KMS-11 (cell line): ENCODE data around the gene NEDD1.

ENCODE experiments used
- H2AFZ ChIP-seq: fragments of 200-600 bp; sonication (generic); 2 replicates; pipeline ENCODE4 v1.6.1; 2016; ENCODE audit warnings: antibody characterized with exemption, mixed run types, low read depth
- H3K27ac ChIP-seq: fragments of 200-600 bp; sonication (generic); 2 replicates; pipeline ENCODE4 v1.6.1; 2016; ENCODE audit warnings: mild to moderate bottlenecking, mixed run types
- H3K27me3 ChIP-seq: fragments of 200-600 bp; sonication (generic); 2 replicates; pipeline ENCODE4 v1.6.1; 2017; ENCODE audit warnings: mild to moderate bottlenecking, low read depth, mixed run types, moderate library complexity; ENCODE audit not compliant: insufficient read depth
- H3K36me3 ChIP-seq: fragments of 200-600 bp; sonication (generic); 2 replicates; pipeline ENCODE4 v1.6.1; 2017; ENCODE audit warnings: mild to moderate bottlenecking, mixed run types; ENCODE audit not compliant: insufficient read depth
- H3K4me1 ChIP-seq: fragments of 200-600 bp; sonication (generic); 2 replicates; pipeline ENCODE4 v1.6.1; 2016; ENCODE audit warnings: mild to moderate bottlenecking, low read depth, mixed run types; ENCODE audit not compliant: poor library complexity, severe bottlenecking
- H3K4me2 ChIP-seq: fragments of 200-600 bp; sonication (generic); 2 replicates; pipeline ENCODE4 v1.7.0; 2016; ENCODE audit warnings: mild to moderate bottlenecking, mixed run types
- H3K4me3 ChIP-seq: fragments of 200-600 bp; sonication (generic); IDR thresholded peaks from 2 replicates; pipeline ENCODE4 v1.6.1; 2017; ENCODE audit warnings: low read depth, low read length, mixed read lengths; ENCODE audit not compliant: insufficient read depth
- H3K79me2 ChIP-seq: fragments of 200-600 bp; sonication (generic); 2 replicates; pipeline ENCODE4 v1.6.1; 2016; ENCODE audit warnings: low read depth, mixed run types; ENCODE audit not compliant: insufficient read depth
- H3K9ac ChIP-seq: fragments of 200-600 bp; sonication (generic); 2 replicates; pipeline ENCODE4 v1.6.1; 2016; ENCODE audit warnings: mild to moderate bottlenecking, mixed run types
- H4K20me1 ChIP-seq: fragments of 200-600 bp; sonication (generic); 2 replicates; pipeline ENCODE4 v1.6.1; 2016; ENCODE audit warnings: mild to moderate bottlenecking, mixed run types; ENCODE audit not compliant: insufficient read depth
- CTCF ChIP-seq: fragments of 200-600 bp; sonication (generic); conservative IDR thresholded peaks from 2 replicates; pipeline ENCODE4 v1.6.1; 2017; ENCODE audit warnings: low read depth, mild to moderate bottlenecking, antibody characterized with exemption, low read length, moderate library complexity, mixed read lengths

Gene NEDD1

GRCh38 chr12:96864335-96864734 is 42.7 kb upstream of the NEDD1 start:
- H3K27ac ChIP-seq, result no peak overlapping the region
- H3K4me2 ChIP-seq, result no peak overlapping the region
- no peak for TF ChIP-seq CTCF
- H3K36me3 ChIP-seq, result no peaks in the 10 kb centered on the region
- no peak overlapping the region for H3K9ac ChIP-seq
- H3K79me2 ChIP-seq, result no peaks in the 10 kb centered on the region
- H4K20me1 ChIP-seq, result no peaks in the 10 kb centered on the region
- no peak overlapping the region for H2AFZ ChIP-seq
- no peak overlapping the region for H3K4me3 ChIP-seq
- H3K27me3 ChIP-seq, result no peaks in the 10 kb centered on the region
- no peaks in the 10 kb centered on the region for H3K4me1 ChIP-seq

GRCh38 chr12:96866801-96867590 is 40.1 kb upstream of the NEDD1 start:
- Histone ChIP-seq H3K4me2 (no peak overlapping the region), H4K20me1 (no peaks in the 10 kb centered on the region), H3K4me3 (no peak overlapping the region), H3K27ac (no peak overlapping the region), H3K9ac (no peak overlapping the region), H3K27me3 (no peaks in the 10 kb centered on the region), H3K79me2 (no peaks in the 10 kb centered on the region), H2AFZ (no peak overlapping the region), H3K36me3 (no peaks in the 10 kb centered on the region), H3K4me1 (no peaks in the 10 kb centered on the region)
- no peak for TF ChIP-seq CTCF

- TF ChIP-seq CTCF, result no peak
- no peak overlapping the region for H3K27ac ChIP-seq
- no peaks in the 10 kb centered on the region for H3K79me2 ChIP-seq
- H3K4me2 ChIP-seq, result no peak overlapping the region
- H4K20me1 ChIP-seq, result no peaks in the 10 kb centered on the region
- no peak overlapping the region for H3K9ac ChIP-seq
- H3K36me3 ChIP-seq, result no peaks in the 10 kb centered on the region
- H3K4me1 ChIP-seq, result no peaks in the 10 kb centered on the region
- H3K27me3 ChIP-seq, result no peaks in the 10 kb centered on the region
- H2AFZ ChIP-seq, result no peak overlapping the region
- H3K4me3 ChIP-seq, result no peak overlapping the region
These were observed 36.1 kb upstream of the NEDD1 start for GRCh38 chr12:96870946-96871345.

GRCh38 chr12:96872961-96873360 is 34.1 kb upstream of the NEDD1 start:
- Histone ChIP-seq H3K9ac (no peak overlapping the region), H3K27ac (no peak overlapping the region), H3K27me3 (no peaks in the 10 kb centered on the region), H2AFZ (no peak overlapping the region), H3K4me2 (no peak overlapping the region), H3K79me2 (no peaks in the 10 kb centered on the region), H3K4me1 (no peaks in the 10 kb centered on the region), H3K4me3 (no peak overlapping the region), H4K20me1 (no peaks in the 10 kb centered on the region), H3K36me3 (no peaks in the 10 kb centered on the region)
- TF ChIP-seq CTCF, result no peak
